ENCODE measurements around the gene DQX1.

GRCh38 chr2:74502720-74503505 lies 23.1 kb downstream of the DQX1 start:
- TF ChIP-seq EZH2 (IDR thresholded peaks at IDR 0.05; ENCODE audit: insufficient read depth, poor library complexity, severe bottlenecking) (no peak), EZH2phosphoT487 (IDR thresholded peaks at IDR 0.05; ENCODE audit: insufficient read depth, low read depth) (no peak)
